HG03520 (cell line): Measurements from ENCODE around the gene SEC22C.

Experiments
- ATAC-seq: cut with Tn5 transposase; IDR thresholded peaks from one replicate; pipeline ENCODE4 v1.9.1; 2021; ENCODE audit warnings: mild to moderate bottlenecking, moderate library complexity; ENCODE audit not compliant: unreplicated experiment

The SEC22C gene

DNA sequence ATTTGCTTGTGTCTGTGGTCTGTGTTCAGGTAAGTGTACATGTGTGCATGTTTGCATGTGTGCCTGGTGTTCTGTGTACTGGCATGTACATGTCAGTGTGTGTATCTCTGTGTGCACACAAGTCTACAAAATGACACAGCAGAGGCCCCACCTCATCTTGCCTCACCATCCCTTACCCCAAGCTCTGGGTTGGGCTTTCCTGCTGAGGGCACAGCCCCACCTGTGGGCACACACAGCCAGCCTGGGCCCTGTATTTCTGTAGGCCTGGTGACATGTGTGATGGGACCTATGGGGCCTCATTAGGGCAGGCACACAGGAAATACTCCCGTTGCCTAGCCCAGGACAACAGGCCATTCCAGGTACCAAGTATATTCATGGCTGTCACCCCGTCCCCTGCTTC is 65.8 kb downstream of the SEC22C start:
- no peak for ATAC-seq

DNA sequence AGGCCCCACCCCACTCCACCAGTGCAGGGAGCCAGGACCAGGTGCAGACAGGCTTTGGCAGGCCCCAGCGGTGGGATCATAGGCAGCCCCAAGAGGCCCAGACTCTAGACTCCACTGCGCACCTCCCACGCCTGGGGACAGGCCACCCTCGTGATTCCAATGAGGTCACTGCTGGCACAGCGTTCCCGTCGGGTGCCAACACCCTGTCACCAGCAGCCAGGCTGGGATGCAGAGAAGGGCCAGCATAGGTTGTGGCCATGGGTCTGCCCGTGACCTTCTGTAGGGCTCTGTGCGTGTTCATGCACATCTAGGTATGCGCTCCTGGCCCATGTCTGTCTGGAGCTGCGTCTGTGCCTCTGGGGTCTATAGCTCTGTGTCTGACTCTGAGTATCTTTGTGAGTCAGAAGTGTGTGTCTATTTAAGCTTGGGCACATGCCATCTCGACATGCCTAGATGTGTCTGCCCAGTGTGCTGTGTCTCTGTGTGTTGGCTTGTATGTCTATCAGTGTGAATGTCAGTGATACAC is 66.3 kb downstream of the SEC22C start:
- no peak for ATAC-seq

DNA sequence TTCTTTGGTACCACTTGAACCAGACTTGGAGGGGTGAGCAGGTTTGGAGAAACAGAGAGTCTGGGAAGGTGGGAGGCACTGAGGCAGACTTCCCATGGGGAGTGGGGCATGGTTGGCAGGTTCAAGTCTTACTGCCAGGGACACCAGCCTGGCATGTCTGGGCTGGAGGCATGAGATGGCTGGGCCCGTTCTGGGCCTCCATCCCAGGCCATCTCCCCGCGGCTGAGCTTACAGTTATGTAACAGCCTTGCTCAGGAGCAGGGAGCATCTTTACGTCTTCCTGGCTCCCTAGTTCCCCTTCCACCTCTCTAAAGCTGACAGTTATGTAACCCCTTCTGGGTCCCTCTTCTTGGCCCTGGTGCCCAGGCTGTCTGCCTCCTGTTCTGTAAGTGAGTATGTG is 66.9 kb downstream of the SEC22C start:
- no peak for ATAC-seq

DNA sequence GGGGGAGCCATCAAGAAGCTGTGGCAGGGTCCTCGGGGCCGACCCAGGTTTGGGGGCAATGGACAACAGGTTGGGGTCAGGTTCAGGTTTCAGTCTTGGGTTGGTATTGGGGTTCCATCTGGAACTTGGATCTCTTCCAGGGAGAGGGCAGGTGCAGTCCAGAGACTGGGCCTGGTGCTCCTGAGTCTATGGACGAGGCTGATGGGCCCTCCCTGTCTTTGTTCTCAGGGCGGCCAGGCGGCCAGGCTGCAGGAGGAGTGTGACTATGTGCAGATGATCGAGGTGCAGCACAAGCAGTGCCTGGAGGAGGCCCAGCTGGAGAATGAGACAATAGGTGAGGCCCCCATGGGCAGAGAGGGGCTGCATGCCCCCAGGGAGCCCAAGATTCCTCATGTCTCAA is 68.2 kb downstream of the SEC22C start:
- ATAC-seq: no peak

DNA sequence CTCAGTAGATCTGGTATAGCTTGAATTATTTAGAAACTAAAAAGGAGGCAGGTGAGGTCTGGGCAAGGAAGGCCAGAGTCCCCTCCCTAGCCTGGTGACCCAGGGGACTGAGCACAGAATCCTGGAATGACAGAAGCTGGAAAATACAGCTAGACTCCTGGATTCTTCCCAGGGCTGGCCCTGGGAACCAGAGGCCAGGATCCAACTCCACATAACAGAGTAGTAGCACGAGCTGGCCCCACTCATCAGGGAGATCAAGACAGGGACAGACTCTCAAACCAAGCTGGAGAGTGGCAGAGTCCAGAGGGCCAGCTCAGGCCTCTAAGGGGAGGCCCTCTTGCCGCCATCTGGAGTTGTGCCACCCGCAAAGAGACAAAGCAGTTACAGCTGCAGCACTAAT is 68.6 kb downstream of the SEC22C start:
- ATAC-seq: no peak

DNA sequence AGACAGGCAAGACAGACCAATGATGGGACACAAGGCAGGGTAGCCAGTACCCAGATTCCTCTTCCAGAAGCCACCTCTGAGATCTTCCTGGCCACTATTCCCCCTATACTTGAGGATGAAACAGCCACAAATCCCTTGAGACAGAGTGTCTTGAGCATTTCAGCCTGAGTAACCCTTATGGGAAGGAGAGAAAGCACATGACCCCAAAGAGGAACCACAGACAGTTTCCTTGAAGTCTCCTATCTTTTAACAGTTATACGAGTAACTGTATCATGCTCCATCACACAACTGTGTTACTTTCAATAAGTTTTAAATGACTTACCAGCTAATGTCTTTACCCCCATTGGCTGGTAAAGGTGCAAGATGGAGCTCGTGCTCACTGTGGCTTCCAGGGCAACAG is 70.0 kb downstream of the SEC22C start:
- ATAC-seq: no peak

DNA sequence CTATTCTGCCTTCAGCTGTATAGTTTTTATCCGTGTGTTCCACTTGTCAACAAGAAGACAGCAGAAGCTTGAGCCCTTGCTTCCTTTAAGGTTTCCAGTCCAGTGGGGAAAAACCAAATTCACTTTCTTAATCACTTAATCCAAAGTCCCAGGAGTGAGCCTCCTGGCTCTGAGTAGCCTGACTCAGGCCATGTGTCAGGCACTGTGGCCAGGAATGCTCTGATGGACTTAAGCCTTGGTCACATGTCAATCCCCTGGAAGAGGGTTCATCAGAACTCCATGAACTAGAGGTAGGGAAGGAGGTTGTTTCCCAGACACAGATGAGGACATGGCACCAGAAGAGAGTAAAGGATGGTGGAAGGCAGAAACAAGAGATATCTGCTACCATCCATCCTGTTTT is 70.6 kb downstream of the SEC22C start:
- no peak for ATAC-seq

DNA sequence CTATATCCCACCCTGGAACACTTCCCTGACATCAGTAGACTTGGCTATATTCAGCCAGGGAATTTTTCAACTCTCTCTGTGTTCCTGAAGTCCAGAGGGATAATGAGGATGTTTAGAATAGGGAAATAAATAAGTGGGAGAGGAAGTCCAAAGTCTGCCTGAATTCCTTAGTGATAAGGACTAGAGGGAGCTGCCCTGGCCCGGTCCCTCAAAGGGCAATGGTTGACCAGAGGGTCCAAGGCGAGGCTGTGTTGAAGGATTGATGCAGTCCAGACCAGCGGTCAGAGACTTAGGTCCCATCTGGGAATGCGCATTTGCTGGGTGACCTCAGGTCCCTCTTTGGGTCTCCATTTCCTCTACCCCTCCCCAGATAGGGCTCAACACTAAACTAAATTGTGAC is 71.4 kb downstream of the SEC22C start:
- ATAC-seq: no peak

DNA sequence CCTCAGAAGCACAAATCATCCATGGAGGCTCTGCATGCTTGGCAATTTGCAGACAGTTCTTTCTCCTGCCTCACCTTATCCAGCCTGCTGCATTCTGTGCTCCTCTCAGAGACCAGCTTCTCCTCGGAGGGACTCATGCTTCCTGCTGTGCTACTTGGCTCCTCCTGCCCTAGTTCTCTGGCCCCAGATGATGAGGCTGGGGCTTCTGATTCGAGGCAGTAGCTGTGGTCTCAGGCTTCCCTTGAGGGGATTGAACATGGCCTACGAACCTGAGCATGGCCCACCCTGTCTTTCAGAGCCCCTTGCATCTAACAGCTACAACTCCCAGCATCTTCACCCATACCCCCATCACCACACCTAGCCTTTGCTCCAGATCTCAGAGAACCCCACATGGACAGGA is 72.7 kb downstream of the SEC22C start:
- no peak for ATAC-seq

DNA sequence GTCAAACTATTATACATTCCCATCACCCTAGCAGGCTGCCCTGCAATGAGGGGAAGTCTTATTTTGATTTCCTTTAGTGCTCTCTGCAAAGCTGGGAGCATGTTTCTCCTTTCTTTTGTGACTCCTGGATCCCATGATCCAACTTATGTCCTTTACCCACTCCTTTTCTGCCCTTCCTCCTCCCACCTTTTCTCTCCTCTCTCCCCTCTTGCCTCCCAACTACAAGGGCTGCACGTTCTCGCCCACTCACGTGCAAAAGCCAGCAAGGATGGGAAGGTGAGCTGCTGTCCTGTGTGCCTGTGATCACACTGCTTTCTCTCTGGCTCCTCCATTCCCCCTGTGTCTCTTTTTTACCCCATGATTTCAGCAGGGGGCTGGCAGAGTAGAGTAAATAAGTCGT is 73.2 kb downstream of the SEC22C start:
- ATAC-seq: no peak

DNA sequence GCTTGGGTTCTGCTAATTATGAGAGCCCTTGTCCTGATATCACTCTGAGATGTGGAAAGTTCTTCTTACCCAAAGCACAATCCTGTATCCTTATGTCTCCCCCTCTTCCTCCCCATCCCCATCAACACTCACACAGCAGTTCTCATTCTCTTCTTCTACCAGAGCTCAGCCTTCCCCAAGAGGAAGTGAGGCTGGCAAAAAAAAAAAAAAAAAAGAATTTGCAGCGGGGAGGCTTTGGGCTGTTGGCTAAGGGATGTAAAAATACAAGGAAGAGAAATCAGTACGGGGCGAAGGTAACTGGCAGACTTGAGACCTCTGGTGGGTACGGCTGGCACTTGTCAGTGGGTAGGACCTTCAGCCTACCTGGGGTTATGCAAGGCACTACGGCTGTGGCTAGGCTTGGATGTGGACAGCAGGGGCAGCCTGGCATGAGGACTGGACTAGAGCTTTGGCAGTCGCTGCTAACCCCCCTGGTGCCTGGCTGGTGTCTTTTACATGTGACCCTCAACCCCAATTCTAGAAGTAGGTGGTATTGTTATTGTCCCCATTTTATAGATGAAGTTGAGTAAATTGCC is 73.9 kb downstream of the SEC22C start:
- no peak for ATAC-seq

DNA sequence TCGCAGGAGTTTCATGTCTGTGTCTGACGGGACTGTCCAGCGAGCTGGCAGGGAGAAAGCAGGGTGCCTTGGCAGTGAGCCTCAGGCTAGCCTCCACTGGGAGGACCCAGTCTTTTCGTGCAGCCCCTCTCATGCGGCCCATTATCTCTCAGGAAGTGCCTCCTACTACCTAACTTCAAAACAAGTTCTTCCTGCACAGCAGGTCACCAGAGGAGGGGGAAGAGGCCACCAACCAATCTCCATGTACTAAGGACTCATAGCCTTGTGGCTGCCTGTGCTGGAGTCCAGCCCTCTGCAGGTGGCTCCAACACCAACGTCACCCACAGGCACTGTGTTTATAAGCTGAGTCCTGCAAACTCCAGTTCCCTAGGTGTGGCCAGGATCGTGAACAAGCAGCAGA is 74.5 kb downstream of the SEC22C start:
- ATAC-seq: no peak

DNA sequence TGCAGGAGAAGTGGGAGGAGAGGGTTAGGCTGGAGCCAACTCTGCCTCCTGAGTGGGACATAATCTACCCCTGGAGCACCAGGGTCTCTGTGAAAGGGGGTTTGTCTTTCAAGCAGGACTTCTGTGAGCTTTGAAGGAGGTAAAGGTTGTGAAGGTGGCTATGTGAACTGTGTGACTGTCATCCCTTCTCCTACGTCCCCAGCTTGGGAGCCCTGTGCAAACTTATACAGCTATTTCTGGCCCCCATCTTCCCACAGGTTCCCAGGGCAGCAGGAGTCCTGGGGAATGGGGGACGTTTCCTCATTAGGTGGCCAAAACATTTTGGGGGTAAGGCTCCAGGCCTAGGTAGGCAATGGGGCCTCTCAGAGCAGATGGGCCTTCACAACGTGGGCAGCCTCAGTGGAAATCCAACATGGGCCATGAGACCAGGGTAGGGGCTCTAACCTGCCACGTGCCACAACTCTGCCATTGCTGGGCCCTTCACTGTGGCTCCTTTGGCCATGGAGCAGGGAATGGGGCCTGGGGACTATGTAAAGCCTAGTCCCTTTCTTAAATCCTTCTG is 75.8 kb downstream of the SEC22C start:
- no peak for ATAC-seq

DNA sequence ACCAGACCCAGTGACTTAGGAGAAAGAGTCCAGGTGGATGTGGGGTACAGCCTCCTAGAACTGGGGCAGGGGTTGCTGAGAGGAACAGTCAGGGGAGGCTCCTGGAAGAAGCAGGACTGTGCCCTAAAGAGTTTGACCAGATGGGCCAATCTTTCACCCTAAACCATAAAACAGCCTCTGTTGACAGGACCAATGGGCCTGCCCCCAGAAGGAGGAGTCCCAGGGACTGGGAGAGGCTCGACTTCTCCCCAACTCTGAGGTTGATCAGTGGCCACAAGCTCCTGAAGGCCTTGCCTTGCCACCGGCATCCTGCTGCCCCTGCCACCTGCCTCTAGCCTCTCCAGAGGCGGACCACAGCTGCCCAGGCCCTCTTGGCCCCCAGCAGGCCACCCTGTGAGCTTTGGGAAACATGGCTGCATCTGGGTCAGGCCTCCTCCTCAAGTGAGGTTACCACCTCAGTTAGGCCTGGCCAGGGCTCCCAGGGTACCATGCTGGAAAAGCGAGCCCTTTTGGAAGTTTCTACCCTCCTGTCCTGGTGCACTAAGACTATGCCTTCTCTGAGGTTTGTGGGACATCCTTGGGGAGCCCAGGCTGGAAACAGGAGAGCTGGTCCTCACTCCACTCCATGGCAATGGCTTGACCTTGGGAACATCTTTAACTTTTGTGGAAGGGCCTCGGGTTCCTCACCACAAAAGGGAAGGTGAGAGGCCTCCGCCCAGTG is 76.5 kb downstream of the SEC22C start:
- no peak for ATAC-seq

DNA sequence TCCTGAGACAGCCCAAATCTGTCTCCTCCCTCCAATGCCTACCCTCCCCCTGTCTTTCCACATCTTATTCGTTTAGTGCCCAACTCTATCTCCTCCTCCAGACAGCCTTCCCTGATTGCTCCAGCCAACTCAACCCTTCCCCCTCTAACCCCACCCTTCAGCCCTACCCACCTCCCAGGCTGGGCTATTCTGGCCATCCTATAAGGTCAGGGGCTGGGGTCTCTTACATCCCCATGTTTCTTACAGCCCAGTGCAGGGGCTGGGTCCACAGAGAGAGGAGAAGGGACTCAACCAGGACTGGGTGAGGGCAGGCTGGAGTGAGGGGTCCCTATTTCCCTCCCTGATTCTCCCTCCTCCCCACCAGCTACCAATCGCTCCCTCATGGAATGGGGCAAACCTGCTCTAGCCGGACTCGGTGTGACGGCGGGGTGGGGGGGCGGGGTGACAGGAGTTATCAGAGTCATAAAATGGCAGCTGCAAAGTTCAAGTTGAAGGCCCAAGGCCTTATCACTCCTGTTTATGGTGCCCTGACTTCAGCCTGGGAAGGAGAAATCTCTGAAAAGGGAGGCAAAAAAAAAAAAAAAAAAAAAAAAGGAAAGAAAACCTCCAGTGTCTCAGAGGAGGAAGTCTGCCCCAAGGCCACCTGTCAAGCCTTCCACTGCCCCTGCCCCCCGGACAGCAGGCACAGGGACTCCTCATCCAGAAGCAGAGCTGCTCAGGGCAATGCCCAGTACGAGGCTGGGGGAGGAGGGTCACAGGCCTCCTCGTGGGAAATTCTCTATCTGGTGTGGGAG is 77.2 kb downstream of the SEC22C start:
- no peak for ATAC-seq

DNA sequence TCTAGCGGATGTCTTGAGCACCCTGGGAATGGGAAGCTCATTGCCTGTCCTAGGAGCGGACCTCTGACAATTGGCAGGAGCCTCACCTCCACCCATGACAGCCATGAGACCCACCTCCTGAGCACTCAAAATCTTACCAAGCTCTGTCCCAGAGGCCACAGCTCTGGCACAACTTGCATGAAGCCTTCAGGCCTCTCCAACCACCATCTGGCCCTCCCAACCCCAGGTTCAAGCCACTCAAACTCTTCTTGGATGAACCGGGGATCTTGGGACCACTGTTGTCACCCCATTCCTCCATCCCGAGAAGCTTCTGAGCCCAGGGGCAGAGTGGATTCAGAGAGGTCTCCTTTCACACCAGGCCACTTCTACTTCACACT is 77.8 kb downstream of the SEC22C start:
- no peak for ATAC-seq

DNA sequence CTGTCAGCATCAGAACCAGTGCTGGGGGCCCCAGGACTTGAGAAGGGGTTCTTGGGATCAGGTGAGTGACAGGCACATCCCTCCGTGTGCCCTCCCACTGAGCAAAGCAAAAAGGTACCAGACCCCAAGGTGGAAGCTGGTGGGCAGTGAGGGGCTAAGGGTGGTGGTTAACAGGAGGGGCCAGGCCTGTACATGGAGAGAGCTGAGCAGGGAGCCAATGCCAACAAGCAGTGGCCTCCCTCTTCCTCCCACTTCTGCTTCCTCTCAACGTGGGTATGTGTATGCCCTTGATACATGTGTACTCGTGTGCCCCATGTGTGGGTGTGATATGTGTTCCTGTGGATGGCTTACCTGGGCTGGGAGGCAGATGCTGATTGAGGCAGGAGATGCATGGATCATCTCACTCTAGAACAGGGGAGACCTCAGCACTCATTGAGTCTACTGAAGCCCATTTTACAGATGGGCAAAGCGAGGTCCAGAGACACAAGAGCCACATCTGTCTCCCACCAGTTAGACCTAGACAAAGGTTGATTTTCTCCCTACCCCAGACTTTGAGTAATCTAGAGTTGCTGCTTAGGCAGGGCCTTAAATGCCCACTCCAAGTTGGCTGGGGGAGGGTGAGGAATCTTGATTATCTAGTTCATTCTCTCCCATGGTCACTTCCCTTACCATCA is 78.4 kb downstream of the SEC22C start:
- ATAC-seq: no peak

DNA sequence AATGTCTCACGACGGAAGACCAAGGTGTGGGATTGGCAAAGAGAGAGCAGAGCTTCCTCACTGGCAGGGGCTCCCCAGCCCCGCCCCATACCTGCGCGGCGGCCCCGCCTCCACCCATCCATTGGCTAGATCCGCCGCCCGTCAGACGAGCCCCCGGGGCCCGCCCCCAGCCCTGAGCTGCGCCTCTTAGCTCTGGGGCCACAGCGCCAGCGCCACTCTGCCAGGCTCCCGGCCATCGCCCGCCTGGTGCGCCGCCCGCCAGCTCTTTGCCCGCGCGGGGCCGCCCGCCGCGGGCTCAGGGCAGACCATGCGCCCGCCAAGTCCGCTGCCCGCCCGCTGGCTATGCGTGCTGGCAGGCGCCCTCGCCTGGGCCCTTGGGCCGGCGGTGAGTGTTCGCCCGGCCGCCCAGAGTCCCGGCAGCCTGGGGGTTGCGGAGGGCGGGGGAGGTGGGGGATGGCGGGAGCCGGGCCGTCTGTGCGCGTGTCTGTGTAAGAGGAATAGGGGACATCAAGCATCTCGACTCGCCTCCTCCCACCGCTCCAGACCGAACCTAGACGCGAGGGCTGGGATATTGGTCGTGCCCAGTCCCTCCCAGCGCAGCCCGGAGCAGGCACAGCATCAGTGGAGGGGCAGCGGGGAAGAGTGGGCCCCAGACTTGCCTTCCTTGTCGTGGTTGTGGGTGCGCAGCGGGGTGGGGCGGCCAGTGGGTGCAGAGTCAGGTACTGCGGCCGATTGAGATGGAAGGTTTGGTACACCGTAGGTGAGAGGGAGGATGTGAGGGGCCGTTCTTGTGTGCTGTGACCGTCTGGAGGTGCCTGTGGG is 79.1 kb downstream of the SEC22C start, which contains the start of gene VIPR1:
Gene VIPR1, plus strand, starts transcription at position 215 of the 822 bp plus-strand sequence. Its CDS starts 93 bp downstream, at position 308.
- peak; percentile 84 for ATAC-seq

DNA sequence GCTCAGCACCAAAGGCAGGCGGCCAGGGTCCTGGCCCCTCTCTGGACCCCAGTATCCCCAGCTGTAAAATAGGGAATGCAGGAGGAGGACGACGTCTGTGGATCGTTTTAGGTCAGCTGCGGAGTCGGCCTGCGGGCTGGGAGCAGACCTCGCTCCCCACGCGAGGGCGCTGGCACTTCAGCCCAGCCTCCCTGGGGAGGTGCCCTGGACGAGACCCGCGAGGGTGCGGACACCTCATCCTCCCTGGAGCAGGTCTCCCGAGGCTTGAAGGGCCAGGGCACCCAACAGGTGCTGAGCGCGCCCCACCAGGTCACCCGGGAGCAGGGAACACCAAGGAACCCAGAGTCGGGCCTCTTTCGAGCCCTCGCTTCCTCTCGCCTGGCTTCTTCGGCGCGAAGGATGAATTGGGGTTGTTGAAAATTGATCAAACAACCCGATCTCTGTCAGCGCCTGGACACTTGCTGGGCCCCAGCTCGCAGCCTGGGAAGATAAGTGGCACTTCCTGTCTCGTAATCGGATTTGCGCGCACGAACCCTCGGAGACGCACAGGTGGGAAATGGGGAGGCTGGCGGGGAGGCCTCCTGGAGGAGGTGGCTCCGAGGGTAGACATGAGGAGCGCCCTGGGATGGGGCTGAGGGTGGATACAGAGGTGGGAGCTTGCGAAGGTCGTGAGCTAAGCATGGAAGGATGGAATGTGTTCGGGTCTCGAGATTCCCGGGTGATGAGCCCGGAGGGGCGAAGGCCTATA is 79.9 kb downstream of the SEC22C start:
- ATAC-seq: peak; percentile 23

DNA sequence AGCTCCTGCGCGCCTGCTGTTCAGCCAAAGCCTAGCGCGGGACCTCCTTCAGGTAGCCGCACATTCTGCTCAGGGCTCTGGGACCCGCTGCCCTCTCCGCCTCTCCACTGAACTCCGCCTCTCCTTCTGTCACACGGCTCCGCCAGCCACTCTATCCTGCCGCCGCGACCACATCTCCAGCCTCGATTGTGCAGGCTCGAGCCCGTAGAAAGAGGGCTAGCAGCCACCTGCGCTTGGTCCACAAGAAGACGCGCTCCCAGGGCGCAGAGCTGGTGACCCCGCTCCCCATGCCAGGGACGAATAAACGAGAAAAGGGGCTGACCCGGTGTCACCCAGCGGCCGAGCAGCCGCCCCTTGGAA is 80.5 kb downstream of the SEC22C start:
- ATAC-seq: no peak
